NT2/D1 (cell line): ENCODE results near the gene CLEC3B.
"Not testable (repeated sequence)": the region's sequence is repeated elsewhere in the genome, so short reads cannot be mapped to it uniquely, and the experiment has no call there.

Experiments
- YY1 ChIP-seq: IDR thresholded peaks from 2 replicates; pipeline ENCODE4 v1.6.1; 2011; ENCODE audit not compliant: insufficient read length, insufficient read depth
- ZNF274 ChIP-seq: IDR thresholded peaks from 2 replicates; pipeline ENCODE4 v1.6.1; 2011; ENCODE audit warnings: mild to moderate bottlenecking, low read depth, low read length

GRCh38 chr3:45078256-45078655 lies 52.2 kb downstream of the CLEC3B start:
- not testable (repeated sequence) for TF ChIP-seq ZNF274, YY1
